ENCODE results near the gene KDM8.

The KDM8 gene

GRCh38 chr16:27174798-27175197 lies 28.5 kb upstream of the KDM8 start:
- Histone ChIP-seq H3K36me3 (ENCODE audit: low read length) (no peaks in the 10 kb centered on the region), H3K4me3 (ENCODE audit: insufficient read depth, low read length, poor library complexity, severe bottlenecking) (no peak overlapping the region), H3K27me3 (ENCODE audit: low read length) (no peaks in the 10 kb centered on the region), H3K79me2 (ENCODE audit: insufficient read depth, low read length) (no peaks in the 10 kb centered on the region), H4K20me1 (ENCODE audit: low read depth, low read length) (no peaks in the 10 kb centered on the region), H3K9ac (ENCODE audit: low read length) (no peak overlapping the region), H3K27ac (ENCODE audit: low read depth, low read length) (no peak overlapping the region), H3K4me2 (ENCODE audit: low read depth, low read length, poor library complexity, severe bottlenecking) (no peak overlapping the region), H2AFZ (ENCODE audit: low read depth, low read length, severe bottlenecking) (no peak overlapping the region), H3K9me3 (ENCODE audit: insufficient read depth, low read length) (no peaks in the 10 kb centered on the region), H3K9me2 (replicated peaks; ENCODE audit: insufficient read depth, low read length) (no peaks in the 10 kb centered on the region), H3F3A (ENCODE audit: insufficient read depth) (peaks cover 3% of the 10 kb centered on the region; the same call in 1 of the 2 replicates)
- no peak for TF ChIP-seq EZH2phosphoT487 (conservative IDR thresholded peaks at IDR 0.05; ENCODE audit: low read length)
- no peak for TF ChIP-seq CTCF (IDR thresholded peaks at IDR 0.05; ENCODE audit: insufficient read depth, low read length, poor library complexity, severe bottlenecking)

GRCh38 chr16:27175888-27176287 lies 27.4 kb upstream of the KDM8 start:
- peaks cover 3% of the 10 kb centered on the region; the same call in 1 of the 2 replicates for H3F3A ChIP-seq (ENCODE audit: insufficient read depth)
- H3K4me3 ChIP-seq (ENCODE audit: insufficient read depth, low read length, poor library complexity, severe bottlenecking): no peak overlapping the region
- no peaks in the 10 kb centered on the region for H3K79me2 ChIP-seq (ENCODE audit: insufficient read depth, low read length)
- no peaks in the 10 kb centered on the region for H3K27me3 ChIP-seq (ENCODE audit: low read length)
- no peaks in the 10 kb centered on the region for H3K9me3 ChIP-seq (ENCODE audit: insufficient read depth, low read length)
- TF ChIP-seq CTCF (IDR thresholded peaks at IDR 0.05; ENCODE audit: insufficient read depth, low read length, poor library complexity, severe bottlenecking) (no peak), EZH2phosphoT487 (conservative IDR thresholded peaks at IDR 0.05; ENCODE audit: low read length) (no peak)
- H3K9ac ChIP-seq (ENCODE audit: low read length): no peak overlapping the region
- no peak overlapping the region for H3K27ac ChIP-seq (ENCODE audit: low read depth, low read length)
- no peak overlapping the region for H3K4me2 ChIP-seq (ENCODE audit: low read depth, low read length, poor library complexity, severe bottlenecking)
- H2AFZ ChIP-seq (ENCODE audit: low read depth, low read length, severe bottlenecking): no peak overlapping the region
- no peaks in the 10 kb centered on the region for H4K20me1 ChIP-seq (ENCODE audit: low read depth, low read length)
- H3K9me2 ChIP-seq (replicated peaks; ENCODE audit: insufficient read depth, low read length): no peaks in the 10 kb centered on the region
- no peaks in the 10 kb centered on the region for H3K36me3 ChIP-seq (ENCODE audit: low read length)

GRCh38 chr16:27177031-27177774 lies 26.1 kb upstream of the KDM8 start:
- Histone ChIP-seq H3F3A (ENCODE audit: insufficient read depth) (peaks cover 3% of the 10 kb centered on the region; the same call in 1 of the 2 replicates), H3K27me3 (ENCODE audit: low read length) (no peaks in the 10 kb centered on the region), H3K79me2 (ENCODE audit: insufficient read depth, low read length) (no peaks in the 10 kb centered on the region), H3K9me2 (replicated peaks; ENCODE audit: insufficient read depth, low read length) (no peaks in the 10 kb centered on the region), H3K9me3 (ENCODE audit: insufficient read depth, low read length) (no peaks in the 10 kb centered on the region), H3K4me3 (ENCODE audit: insufficient read depth, low read length, poor library complexity, severe bottlenecking) (no peak overlapping the region), H3K4me2 (ENCODE audit: low read depth, low read length, poor library complexity, severe bottlenecking) (no peak overlapping the region), H3K36me3 (ENCODE audit: low read length) (no peaks in the 10 kb centered on the region), H4K20me1 (ENCODE audit: low read depth, low read length) (no peaks in the 10 kb centered on the region), H2AFZ (ENCODE audit: low read depth, low read length, severe bottlenecking) (no peak overlapping the region), H3K27ac (ENCODE audit: low read depth, low read length) (no peak overlapping the region), H3K9ac (ENCODE audit: low read length) (no peak overlapping the region)
- TF ChIP-seq CTCF (IDR thresholded peaks at IDR 0.05; ENCODE audit: insufficient read depth, low read length, poor library complexity, severe bottlenecking) (no peak), EZH2phosphoT487 (conservative IDR thresholded peaks at IDR 0.05; ENCODE audit: low read length) (no peak)
